HG02981 (cell line): ENCODE results near the gene CPT1A.

Experiments used
- ATAC-seq: cut with Tn5 transposase; IDR thresholded peaks from one replicate; pipeline ENCODE4 v1.9.1; 2021; ENCODE audit warnings: mild to moderate bottlenecking, moderate library complexity; ENCODE audit not compliant: unreplicated experiment

The CPT1A gene

DNA sequence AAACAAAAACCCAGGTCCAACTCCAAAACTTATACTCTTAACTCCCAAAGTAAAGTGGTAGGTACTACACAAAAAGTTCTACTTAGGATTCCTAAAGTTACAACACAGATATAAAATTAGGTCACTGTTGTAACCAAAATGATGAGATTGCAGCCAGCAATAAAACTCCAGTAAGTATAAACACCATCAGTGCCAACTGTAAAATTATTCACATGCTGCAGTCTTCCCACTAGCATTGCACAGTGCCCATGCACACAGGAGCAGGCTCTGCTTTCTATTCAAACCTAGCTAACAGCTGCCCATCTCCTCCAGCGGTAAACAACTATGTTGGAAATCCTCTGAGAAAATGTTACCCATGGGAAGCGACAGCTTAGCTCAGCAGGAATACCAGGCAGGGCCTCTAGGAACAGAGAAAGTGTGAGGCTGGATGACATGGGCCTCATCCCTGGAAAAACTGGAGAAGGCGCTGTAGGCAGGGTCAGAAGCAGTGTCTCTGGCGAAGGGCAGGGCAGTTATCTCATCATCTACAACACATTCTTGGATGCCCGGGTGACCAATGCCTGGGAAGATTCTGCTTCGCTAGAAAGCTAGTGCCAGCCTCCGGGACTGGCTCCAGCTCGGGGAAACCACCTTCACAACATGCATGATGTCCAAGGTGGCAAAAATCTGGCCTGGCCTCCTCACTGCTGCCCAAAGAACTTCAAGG, 9.1 kb downstream of the CPT1A start:
- ATAC-seq, result no peak

DNA sequence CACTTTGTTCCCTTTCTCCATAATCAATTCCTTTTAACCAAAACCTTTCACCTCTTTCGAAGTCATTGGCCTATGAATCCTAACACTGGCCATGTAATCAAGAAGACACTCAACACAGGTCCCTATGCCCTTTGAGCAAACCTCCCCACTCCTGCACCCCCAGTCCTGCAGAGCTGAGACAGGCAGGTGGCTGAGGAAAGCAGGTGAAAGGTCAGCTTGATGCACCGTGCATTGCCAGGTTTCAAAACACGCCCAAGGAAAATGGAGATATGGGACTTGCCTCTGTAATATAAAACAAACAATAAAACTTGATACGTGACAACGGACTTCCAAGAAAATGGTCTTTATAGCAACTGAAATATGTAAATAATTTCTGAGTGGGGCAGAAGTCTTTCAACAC, 10.6 kb downstream of the CPT1A start:
- ATAC-seq, result no peak

DNA sequence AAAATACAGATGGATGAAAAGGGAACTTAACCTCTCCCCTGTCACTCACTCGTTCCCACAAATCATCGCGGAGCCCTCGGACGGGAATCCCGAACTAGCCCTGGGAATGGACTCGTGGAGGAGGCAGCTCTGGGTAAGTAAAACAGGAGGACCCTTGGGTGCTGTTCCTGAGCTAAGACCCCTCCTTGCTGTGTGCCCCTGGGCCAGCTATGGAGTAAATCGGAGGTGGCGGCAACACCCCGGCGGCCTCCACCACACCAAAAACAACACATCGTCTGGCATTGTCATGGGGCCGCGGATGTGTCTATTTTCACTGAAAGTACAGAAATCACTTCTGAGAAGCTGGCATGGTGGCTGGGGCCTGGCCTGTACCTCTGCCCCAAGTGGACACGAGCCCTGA, 12.1 kb downstream of the CPT1A start:
- ATAC-seq, result no peak

DNA sequence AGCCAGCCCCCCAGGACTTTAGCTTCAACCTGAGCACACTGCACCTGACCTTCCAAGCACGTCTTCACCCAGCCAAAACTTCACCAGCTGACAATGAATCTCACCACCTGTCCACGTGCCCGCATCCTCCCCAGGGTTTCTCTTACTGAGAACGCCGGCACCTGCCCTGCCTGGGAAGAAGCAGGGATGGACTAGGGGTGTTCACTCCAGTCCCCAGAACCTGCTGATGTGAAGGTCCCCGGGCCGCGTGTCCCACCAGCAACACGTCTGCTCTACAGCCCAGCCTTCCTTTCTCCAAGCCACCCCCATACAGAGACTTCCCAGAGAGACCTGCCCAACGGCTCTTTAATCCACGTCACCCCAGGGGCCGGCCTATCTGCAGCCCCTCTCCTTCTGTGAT, 12.8 kb downstream of the CPT1A start:
- no peak for ATAC-seq

DNA sequence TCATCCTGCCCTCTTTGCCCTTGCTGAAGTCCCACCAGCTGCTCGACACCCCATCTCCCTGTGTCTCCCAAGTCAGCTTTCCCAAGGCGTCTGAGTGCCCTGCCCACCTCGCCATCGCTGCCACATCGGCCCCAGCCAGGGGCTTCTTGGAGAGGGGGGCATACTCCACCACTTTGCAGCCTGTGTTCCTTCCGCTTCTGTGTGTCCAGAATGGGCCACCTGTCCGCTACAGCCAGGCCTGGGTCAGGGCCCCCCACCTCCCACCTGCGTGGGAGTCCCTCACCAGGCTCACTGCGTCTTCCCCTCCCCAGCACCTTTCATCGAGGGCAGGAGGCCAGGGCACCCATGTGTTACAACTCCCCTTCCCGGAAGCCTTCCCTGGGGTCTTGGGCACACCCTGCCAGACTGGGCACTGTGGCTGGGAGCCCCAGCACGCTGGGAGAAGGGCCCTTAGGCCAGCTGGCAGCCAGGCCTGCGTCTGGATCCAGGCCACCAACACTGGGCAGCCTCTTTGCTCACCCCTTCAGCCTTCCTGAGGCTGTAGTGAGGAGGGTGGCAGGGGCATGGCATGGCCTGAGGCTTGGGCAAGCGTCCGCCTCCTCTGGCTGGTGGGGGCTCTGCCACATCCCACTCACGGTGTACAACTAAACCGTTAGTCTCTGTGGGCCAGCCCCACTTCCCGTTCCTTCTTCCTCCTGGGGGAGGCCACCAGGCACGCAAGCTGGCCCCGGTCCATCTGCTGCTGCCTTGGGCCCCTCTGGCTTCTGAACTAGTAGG, 13.4 kb downstream of the CPT1A start:
- ATAC-seq, result no peak

DNA sequence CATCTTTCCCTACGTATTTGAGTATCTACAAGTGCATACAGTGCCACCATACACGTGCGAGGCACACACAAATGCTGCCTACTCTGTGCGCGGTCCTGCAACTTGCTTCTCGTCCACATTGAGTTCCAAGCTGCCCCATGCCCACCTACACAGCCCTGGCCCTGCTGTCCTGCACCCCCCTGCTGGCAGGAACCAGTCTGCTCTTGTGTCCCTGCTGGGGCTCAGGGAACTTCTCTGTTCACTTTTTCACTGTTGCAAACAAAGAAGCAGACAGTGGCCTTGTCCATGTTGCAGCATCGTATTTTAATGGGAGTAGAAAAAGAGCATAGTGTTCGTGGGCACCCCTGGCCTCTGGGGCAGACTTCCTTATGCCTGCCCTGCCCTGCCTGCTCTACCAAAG, 14.0 kb downstream of the CPT1A start:
- ATAC-seq, result no peak

DNA sequence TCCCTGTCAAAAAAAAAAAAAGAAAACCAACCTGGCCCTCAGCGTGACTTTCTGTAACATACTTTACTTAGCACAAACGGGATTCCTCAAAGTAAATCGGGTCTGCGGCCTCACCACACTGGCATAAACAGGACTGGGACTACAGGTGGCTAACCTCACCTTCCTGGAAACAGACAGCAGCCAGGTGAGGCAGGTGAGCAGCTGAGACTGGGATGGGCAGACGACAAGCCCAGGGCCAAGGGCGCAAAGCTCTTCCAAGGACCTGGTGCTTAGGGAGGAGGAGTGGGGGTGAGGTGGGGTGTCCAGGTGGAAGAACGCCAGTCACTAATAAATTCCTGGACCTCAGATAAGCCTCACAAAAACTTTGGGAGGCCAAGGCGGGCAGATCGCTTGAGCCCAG, 15.0 kb downstream of the CPT1A start:
- ATAC-seq, result no peak

DNA sequence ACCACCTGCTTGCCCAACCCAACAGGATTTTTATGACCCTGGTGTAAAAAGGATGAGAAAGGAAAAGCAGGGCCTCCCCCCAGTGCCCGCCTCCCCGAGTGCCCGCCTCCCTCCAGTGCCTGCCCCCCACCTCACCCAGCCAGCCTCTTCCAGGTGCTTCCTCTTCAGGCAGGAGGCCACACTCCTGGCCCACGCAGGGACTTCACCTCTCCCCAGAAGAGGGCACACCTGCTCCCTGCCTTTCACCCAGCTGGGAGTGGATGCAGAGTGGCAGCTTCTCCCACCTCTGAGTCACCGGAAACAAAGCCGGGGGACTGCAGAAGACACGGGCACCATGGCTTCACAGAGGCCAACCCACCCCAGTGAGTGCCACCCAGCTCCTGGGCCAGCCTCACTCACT, 16.1 kb downstream of the CPT1A start:
- no peak for ATAC-seq

DNA sequence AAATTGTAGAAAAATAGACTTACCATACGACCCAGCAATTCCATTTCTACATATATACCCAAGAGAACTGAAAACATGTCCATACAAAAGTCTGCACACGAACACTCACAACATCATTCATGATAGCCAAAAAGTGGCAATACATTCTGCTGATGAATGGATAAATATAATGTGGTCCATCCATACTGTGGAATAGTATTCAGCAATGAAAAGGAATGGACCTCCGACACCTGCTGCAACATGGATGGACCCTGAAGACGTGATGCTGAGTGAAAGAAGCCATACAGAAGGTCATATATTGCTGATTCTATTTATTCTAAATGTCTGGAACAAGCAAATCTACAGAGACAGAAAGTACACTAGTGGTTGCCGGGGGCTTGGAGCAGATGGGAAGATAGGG, 19.2 kb downstream of the CPT1A start:
- no peak for ATAC-seq

DNA sequence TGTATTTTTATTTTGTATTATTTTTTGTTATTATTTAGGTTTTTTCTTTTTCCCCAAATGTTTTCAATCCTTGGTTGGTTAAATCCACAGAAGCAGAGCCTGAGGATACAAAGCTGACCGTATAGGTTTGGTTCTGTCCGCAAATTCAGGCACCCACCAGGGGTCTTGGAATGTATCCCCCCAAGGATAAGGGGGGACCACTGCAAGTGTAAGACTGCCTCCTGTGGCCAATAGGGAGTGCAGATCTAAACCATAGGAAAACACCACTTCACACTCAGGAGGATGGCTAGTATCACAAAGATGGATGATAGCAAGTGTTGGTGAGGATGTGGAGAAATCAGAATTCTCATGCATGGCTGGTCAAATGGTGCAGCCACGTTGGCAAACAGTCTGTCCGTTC, 20.0 kb downstream of the CPT1A start:
- no peak for ATAC-seq

DNA sequence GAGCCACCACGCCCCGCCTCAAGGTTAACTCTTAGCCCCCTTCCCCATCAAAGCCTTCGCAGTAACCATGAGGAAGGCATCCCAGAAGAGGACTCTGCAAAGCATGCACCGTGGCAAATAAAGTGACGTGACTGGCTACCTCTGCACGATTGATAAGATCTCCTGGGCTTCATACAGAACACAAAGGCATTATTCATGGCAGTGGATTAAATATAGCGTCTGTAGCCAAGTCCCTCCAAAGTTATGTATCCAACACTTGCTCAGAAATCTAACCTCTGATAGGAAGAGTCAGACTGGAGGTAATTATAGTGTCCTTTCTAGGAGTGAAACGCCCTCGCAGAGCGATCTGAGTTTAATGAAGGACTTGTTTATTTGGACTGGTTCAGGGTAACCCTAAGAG, 22.4 kb downstream of the CPT1A start:
- no peak for ATAC-seq

DNA sequence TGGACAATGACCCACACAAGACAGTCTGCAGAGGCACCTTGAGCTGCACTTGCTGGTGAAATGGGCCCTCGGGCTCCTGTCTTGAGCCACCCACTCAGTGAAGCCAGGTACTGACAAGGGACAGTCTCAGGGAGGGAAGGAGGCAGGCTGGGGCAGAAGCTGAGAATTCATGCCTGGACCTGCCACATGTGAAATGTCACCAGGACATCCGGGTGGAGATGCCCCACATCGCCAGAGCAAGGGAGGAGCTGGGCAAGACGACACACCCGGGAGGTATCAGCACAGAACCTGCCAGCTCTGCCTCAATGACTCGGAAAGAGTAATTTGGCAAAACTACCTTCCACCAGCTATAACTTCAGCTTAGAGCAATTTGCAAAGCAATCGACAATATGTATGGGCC, 23.5 kb downstream of the CPT1A start:
- no peak for ATAC-seq

DNA sequence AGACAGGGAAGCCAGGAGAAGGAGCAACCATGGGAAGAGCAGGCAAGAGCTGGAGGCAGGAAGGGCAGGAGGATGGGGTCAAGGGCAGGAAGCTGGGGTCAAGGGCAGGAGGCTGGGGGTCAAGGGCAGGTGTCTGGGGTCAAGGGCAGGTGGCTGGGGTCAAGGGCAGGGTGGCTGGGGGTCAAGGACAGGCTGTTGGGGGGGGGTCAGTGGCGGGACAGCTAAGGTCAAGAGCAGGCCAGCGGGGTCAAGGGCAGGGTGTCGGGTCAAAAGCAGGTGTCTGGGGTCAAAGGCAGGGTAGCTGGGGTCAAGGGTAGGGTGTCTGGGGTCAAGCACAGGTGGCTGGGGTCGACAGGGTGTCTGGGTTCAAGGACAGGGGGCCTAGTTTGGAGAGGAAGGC, 24.2 kb downstream of the CPT1A start:
- no peak for ATAC-seq

DNA sequence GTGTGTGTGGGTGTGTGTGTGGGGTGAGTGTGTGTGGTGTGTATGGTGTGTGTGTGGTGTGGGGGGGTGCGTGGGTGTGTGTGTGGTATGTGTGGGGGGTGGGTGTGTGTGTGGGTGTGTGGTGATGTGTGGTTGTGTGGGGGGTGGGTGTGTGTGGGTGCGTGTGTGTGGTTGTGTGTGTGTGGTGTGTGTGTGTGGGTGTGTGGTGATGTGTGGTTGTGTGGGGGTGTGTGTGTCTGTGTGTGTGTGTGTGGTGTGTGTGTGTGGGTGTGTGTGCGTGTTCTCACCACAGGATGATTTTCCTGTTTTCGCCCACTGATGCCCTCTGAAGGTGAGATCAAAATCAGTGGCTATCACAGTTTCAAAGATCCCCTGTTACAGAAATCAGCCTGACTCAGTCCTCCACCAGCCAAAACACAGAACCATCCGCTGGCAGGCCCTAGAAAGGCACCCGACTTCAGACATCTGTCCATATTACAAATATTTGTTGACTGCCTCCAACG, 24.7 kb downstream of the CPT1A start:
- no peak for ATAC-seq

DNA sequence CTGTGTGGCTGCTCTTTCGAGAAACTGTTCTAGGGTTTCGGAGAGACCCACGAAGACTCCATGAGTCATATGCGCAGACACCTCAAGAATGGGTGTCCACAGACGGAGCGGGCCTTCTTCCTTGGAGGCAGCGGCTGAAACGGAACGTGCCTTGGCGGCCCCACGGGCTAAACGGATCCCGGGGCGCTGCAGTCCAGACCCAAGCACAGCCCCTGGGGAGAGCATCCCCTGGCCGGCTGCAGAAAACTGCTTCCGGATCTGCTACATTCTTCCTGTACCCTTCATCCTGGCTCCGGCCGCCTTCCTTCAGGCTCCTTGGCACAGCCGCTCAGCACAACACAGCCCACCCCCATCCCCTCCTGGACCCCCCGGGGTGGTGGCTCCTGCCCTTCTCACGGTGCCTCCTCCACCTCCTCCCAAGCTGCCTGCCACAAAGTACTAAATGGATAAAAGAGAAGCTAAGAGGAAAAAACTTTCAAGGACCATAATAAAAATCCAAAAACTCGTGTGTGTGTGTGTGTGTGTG, 25.4 kb downstream of the CPT1A start:
- ATAC-seq, result no peak

DNA sequence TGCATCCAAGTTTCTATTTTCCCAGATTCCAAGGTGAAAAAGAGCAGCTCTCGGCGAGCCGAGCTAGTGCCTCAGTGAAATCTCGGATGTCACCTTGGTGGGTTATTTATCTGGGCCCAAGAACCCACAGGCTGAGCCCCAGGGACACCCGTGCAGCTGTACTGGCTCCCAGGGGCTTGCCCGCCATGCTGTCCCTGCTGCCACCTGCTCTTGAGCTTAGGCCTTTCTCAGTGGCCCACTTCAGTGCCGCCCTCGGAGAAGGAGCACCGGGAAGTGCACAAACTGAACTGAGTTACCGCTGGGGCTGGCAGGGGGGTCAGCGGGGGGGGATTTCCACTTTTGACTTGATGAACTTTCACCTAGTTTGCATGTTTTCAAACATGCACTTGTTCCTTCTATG, 27.9 kb downstream of the CPT1A start:
- no peak for ATAC-seq

DNA sequence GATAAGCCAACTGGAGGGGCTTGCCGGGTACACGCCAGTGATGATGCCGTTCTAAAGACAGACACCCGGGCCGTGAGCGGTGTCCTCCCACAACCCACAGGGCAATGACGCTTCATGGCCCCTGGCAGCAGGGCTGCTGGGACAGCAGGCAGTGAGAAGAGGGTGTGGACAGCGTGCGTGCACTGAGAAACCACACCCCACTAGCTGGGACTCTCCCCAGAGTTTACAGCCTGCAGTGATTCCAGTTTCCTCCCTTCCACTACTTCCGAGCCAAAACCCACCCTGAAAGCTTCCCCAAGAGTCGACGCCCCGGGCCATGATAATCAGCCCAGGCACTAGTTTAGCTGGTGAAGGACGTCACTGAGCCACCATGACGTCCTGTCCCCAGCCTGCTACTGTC, 29.2 kb downstream of the CPT1A start:
- ATAC-seq, result no peak

DNA sequence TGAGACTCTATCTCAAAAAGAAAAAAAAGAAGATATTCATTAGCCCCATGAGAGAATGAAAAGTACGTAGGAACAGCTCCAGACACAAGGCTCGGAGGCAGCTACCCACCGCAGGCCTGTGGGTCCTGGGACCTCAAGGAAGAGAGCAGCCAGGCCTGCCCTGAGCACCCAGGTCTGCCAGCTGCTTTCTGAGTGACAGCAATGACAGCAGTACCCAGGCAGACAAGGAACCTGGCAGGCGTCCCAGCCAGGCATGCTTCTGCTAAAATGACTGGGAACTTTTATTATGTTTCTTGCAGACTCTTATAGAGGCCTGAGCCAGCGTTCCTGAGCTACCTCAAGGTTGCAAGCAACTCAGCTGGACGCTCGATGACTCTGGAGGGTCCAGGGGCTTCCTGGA, 31.6 kb downstream of the CPT1A start:
- ATAC-seq, result no peak

DNA sequence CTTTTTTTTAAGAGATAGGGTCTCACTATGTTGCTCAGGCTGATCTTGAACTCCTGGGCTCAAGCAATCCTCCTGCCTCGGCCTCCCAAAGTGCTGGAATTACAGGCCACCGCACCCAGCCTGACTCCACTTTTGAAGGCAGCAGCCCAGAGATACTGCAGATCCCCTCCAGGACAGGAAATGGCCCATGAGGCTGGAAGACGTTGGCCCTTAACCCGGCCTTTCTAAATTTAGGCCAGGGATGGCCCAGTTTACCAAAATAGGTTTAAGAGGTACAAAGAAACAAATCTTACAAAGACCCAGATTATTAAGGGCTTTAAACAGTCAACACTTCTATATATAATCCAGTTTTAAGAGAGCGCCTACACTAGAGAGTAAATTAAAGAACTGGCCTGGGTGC, 32.2 kb downstream of the CPT1A start:
- no peak for ATAC-seq

DNA sequence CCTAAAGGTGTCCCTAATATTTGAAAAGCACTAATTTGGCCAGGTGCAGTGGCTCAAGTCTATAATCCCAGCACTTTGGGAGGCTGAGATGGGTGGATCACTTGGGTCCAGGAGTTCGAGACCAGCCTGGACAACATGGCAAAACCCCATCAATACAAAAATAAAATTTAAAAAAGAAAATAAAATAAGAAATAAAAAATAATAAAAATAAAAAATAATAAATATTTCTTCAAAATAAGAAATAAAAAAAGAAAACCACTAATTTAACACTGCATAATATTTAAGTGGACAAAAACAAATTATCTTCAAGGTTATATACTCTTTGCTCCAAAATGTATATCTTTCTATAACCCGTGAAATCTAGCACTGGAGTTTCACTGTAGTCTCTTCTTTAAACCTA, 32.9 kb downstream of the CPT1A start:
- no peak for ATAC-seq

DNA sequence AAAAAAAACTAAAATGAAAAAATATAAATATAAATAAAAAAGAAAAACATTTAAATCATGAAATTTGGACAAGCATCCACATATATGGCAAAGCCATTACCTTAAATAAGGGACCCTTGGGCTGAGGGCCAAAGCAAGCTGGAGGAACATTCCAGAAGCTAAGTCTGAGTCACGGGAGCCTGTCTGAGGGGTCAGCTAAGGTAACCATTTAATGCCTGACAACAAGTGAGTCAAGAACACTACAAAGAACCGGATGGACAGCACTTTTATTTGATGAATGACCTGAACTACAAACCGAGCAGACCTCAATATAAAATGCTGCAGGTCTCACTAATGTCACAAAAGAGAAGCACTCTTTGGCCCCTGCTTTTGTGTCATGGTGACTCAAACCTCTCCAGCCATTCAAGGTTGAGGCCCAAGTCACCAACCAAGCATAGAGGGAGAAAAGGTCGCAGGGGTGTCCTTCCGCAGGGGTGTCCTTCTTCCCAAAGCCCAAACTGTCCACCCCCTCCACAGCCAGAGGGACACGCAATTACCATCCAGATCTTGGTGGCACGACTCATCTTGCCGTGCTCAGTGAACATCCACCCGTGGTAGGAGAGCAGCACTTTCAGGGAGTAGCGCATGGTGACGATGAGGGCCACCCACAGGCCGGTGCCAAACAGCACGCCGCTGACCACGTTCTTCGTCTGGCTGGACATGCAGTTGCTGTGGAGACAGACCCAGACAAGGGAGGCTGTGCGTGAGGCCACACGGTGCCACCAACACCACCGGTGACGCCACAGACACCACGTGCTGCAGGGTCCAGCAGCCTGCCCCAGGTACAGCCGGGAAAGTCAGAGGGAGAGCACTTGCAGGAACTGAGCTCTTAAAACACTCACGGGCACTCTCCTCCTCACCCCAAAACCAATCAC, 34.5 kb downstream of the CPT1A start:
- no peak for ATAC-seq
